Measurements from ENCODE around the gene PHF20.
"Not testable (repeated sequence)": the region's sequence is repeated elsewhere in the genome, so short reads cannot be mapped to it uniquely, and the experiment has no call there.

DNA sequence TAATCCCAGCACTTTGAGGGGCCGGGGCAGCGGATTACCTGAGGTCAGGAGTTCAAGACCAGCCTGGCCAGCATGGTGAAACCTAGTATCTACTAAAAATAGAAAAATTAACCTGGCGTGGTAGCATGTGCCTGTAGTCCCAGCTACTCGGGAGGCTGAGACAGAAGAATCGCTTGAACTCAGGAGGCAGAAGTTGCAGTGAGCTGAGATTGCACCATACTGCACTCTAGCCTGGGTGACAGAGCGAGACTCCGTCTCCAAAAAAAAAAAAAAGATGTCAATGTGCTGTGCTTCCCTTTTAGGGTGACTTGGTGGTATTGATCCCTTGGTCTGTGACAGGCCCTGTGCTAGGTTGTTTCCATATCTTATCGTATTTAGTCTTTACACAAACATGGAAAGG lies 79.8 kb downstream of the PHF20 start:
- not testable (repeated sequence) for TF ChIP-seq CTCF, POLR2A, EP300 (IDR thresholded peaks at IDR 0.05)

Data from ovary (tissue), 3 donors.